GF-D8 (cell line): ENCODE data around the gene NPEPL1.

Experiments
- DNase-seq: peaks from one replicate; lab custom pipeline; 2025; lab: John Stamatoyannopoulos, UW

NPEPL1 gene

GRCh38 chr20:58657986-58658385, 34.6 kb upstream of the NPEPL1 start:
- DNase-seq = no peak

GRCh38 chr20:58658760-58659159, 33.8 kb upstream of the NPEPL1 start:
- no peak for DNase-seq

GRCh38 chr20:58659841-58660240, 32.8 kb upstream of the NPEPL1 start:
- no peak for DNase-seq

GRCh38 chr20:58660855-58661597, 31.6 kb upstream of the NPEPL1 start:
- DNase-seq = no peak

GRCh38 chr20:58661598-58662473, 30.8 kb upstream of the NPEPL1 start:
- DNase-seq = no peak

GRCh38 chr20:58664331-58664730, 28.3 kb upstream of the NPEPL1 start:
- DNase-seq = no peak

GRCh38 chr20:58664883-58665282, 27.7 kb upstream of the NPEPL1 start:
- DNase-seq = no peak

GRCh38 chr20:58665606-58666005, 27.0 kb upstream of the NPEPL1 start:
- no peak for DNase-seq

- no peak for DNase-seq
These were observed 25.9 kb upstream of the NPEPL1 start for GRCh38 chr20:58666702-58667101.

GRCh38 chr20:58667975-58668374, 24.6 kb upstream of the NPEPL1 start:
- DNase-seq = no peak

- DNase-seq = no peak
These were observed 23.7 kb upstream of the NPEPL1 start for GRCh38 chr20:58668901-58669286.

- no peak for DNase-seq
These were observed 23.2 kb upstream of the NPEPL1 start for GRCh38 chr20:58669287-58670006.

GRCh38 chr20:58670102-58670501, 22.5 kb upstream of the NPEPL1 start:
- DNase-seq = no peak

- no peak for DNase-seq
These were observed 21.9 kb upstream of the NPEPL1 start for GRCh38 chr20:58670659-58671058.

GRCh38 chr20:58673119-58673518, 19.5 kb upstream of the NPEPL1 start:
- DNase-seq = no peak

GRCh38 chr20:58675146-58675584, 17.4 kb upstream of the NPEPL1 start:
- DNase-seq = no peak

GRCh38 chr20:58675641-58676040, 17.0 kb upstream of the NPEPL1 start:
- no peak for DNase-seq

- no peak for DNase-seq
These were observed 16.4 kb upstream of the NPEPL1 start for GRCh38 chr20:58676161-58676560.

GRCh38 chr20:58677079-58677604, 15.5 kb upstream of the NPEPL1 start:
- DNase-seq = no peak

- DNase-seq = no peak
These were observed 14.8 kb upstream of the NPEPL1 start for GRCh38 chr20:58677808-58678207.

GRCh38 chr20:58678806-58679205, 13.8 kb upstream of the NPEPL1 start:
- DNase-seq = no peak
